ENCODE data around the gene PRKCG.

The PRKCG gene

DNA sequence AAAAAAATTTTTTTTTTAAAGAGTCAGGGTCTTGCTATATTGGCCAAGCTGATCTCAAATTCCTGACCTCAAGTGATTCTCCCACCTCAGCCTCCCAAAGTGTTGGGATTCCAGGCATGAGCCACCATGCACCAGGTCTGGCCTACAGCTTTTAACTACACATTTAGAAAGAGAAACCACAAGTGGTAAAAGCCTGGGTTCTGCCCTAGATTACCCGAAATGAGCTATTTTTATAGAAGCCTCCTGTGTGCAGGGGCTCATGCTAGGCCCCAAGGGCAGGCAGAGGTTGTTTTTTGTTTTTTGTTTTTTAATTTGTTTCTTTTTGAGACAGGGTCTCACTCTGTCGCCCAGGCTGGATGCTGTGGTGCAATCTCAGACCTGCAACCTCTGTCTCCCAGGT lies 28.3 kb upstream of the PRKCG start:
- no peak for DNase-seq (ENCODE audit: low spot score)
- TF ChIP-seq, protein P1, sequence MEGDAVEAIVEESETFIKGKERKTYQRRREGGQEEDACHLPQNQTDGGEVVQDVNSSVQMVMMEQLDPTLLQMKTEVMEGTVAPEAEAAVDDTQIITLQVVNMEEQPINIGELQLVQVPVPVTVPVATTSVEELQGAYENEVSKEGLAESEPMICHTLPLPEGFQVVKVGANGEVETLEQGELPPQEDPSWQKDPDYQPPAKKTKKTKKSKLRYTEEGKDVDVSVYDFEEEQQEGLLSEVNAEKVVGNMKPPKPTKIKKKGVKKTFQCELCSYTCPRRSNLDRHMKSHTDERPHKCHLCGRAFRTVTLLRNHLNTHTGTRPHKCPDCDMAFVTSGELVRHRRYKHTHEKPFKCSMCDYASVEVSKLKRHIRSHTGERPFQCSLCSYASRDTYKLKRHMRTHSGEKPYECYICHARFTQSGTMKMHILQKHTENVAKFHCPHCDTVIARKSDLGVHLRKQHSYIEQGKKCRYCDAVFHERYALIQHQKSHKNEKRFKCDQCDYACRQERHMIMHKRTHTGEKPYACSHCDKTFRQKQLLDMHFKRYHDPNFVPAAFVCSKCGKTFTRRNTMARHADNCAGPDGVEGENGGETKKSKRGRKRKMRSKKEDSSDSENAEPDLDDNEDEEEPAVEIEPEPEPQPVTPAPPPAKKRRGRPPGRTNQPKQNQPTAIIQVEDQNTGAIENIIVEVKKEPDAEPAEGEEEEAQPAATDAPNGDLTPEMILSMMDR (IDR thresholded peaks at IDR 0.05; ENCODE audit: extremely low read depth, insufficient read depth, missing control alignments) = no peak
- in situ Hi-C loops (cut with MboI; ENCODE audit: low pct_unique_long_range_greater_than_20kb, low sequenced_read_pairs, unreplicated experiment) = no loop called here

DNA sequence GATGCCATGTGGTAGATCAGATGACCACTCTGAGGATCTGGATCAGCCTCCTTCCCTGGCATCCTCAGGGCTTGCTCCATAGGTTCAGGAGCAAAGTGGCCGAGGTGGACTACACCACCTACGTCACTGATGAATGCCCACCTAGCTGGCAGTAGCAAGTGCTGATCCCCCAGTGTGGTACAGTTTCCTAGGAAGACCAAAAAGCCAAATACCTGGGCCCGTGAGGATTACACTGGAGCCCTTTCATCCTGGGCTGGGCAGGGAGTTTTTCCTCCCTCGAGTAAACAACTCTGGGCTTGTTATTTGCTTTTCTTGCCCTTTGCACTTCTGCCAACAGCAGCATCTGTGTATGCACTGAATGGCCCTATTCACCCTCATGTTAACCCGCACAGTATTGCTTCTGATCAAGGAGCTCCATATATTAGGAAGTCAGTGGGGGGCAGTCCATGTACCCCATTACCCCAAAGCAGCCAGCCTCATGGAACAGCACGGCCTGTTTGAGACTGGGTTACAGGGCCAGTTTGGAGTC lies 17.6 kb upstream of the PRKCG start:
- DNase-seq (ENCODE audit: low spot score) = no peak
- TF ChIP-seq, protein P1 (IDR thresholded peaks at IDR 0.05; ENCODE audit: extremely low read depth, insufficient read depth, missing control alignments) = no peak
- in situ Hi-C loops (cut with MboI; ENCODE audit: low pct_unique_long_range_greater_than_20kb, low sequenced_read_pairs, unreplicated experiment) = no loop called here

DNA sequence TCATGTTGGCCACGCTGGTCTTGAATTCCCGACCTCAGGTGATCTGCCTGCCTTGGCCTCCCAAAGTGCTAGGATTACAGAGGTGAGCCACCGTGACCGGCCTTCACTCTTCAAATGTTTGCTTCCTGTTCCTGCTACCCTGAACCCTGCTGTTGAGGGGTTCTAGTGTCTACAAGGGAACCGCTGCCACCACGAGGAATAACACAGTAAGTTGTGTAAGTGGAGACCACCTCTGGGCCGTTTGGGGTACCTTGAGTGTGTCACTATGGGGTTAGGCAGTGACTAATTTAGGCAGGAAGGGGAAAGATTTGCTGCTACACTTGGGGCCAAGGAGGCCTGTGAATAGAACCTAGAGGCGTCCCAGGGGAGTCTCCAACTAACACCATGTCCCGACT lies 16.5 kb upstream of the PRKCG start:
- in situ Hi-C loops (cut with MboI; ENCODE audit: low pct_unique_long_range_greater_than_20kb, low sequenced_read_pairs, unreplicated experiment) = no loop called here
- peak; percentile 10 for DNase-seq (ENCODE audit: low spot score)
- TF ChIP-seq, protein P1 (IDR thresholded peaks at IDR 0.05; ENCODE audit: extremely low read depth, insufficient read depth, missing control alignments) = no peak

DNA sequence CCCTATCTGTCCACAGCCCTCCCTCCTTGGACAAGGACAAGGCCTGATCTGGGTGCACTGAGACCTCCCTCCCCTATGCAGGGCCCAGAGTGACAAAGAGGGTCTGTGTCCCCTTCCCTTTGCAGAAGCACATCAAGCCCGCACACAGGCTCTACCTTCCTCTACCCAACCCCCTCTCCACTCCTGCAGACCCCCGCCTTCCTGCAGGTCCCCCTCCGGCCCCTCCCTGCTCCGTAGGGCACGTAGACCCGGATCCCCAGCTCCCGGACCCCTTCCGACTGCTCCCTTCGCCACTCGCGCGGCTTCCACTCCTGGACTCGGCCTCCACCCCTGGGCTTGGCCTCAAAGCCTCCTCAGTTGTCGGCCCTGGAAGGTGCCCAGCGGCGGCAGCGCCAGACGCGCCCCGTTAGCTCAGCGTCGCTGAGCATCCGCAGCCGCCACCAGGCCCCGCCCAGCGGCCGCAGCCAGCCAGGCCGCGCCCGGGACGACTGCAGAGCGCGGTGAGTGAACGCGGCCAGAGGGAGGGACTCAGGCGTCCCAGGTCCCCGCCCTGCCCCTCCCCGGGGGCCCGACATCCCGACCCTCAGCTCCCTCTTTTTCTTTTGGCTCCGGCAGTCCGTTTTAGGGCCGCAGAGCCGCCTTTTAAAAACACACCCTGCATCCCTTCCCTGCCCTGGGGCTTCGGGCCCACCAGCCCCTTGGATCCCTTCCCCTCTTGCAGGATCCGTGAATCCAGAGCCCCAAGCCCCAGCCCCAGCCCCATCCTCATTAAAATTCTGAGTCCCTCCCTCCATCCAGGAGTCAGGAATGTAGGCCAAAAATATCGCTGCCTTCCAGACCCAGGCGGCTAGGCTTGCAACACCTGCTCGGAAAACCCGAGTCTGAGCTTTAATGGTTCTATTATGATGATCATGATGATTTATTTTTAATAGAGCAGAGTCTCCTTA lies 15.8 kb upstream of the PRKCG start:
- TF ChIP-seq, protein P1 (IDR thresholded peaks at IDR 0.05; ENCODE audit: extremely low read depth, insufficient read depth, missing control alignments) = no peak
- DNase-seq (ENCODE audit: low spot score) = peak; percentile 82
- in situ Hi-C loops (cut with MboI; ENCODE audit: low pct_unique_long_range_greater_than_20kb, low sequenced_read_pairs, unreplicated experiment) = no loop called here

DNA sequence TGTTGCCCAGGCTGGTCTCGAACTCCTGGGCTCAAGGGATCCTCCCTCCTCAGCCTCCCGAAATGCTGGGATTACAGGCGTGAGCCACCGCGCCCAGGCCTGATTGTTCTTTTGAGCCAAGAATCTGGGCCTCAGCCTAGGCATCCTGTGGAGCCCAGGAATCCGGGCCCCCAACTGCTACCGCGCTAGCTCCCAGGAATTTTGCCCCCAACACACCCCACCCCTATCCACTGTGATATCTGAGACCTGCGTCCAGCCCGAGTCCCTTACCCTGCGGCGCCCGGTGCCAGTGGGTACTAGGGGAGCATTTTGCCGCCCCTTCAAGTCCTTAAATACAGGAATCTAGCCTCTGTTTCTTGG lies 15.2 kb upstream of the PRKCG start:
- TF ChIP-seq, protein P1 (IDR thresholded peaks at IDR 0.05; ENCODE audit: extremely low read depth, insufficient read depth, missing control alignments) = no peak
- in situ Hi-C loops (cut with MboI; ENCODE audit: low pct_unique_long_range_greater_than_20kb, low sequenced_read_pairs, unreplicated experiment) = no loop called here
- DNase-seq (ENCODE audit: low spot score) = no peak

DNA sequence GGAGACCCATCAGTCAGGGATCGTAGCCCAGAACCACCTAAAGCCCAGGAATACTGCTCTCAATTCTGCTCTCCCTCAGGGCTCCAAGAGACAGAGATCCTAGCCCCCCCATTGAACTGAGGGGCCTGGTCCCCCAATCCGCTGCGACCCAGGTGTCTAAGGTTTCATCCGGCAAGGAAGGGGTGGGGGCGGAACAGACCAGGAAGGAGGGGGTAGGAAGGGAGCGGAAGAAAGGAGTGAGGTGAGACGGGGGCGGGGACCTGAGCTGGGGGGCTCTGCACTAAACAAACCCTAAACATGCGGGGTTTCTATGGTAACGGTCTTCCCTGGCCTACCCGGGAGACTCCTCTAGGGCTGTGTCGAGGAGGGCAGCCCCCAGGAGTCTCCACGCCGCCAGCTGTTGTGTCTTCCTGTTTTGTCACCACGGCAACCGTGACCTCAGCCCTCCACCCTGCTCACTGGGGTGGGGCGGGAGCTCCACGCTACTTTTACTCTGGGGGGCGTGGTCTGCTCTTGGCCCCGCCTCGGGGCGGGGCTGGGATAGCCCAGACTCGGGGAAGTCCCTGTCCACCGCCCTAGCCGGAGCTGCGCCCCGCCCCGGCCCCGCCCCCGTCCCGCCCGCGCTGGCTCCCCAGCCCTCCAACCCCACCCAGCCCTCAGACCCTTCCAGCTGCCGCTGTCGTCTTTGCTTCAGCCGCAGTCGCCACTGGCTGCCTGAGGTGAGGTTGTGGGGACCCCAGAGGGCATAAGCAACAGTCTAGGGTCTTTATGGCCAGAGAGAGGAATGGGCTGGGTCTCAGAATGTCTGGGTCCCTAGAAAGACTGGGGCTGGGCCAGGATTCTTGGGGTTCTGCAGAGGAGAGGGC lies 14.5 kb upstream of the PRKCG start, which contains the start of gene MYADM:
Gene MYADM (plus strand): TSS at position 659 of the 866 bp plus-strand sequence. CDS start 5,647 bp downstream, outside the sequence.
- peak; percentile 100 for DNase-seq (ENCODE audit: low spot score)
- in situ Hi-C loops (cut with MboI; ENCODE audit: low pct_unique_long_range_greater_than_20kb, low sequenced_read_pairs, unreplicated experiment) = no loop called here
- TF ChIP-seq, protein P1 (IDR thresholded peaks at IDR 0.05; ENCODE audit: extremely low read depth, insufficient read depth, missing control alignments) = no peak
